ENCODE data around the gene ANKMY2.

The ANKMY2 gene

GRCh38 chr7:16579216-16579615 lies 66.3 kb downstream of the ANKMY2 start:
- no peaks in the 10 kb centered on the region for H3K27me3 ChIP-seq (ENCODE audit: control insufficient read depth in 1 of 2, insufficient read depth in 2 of 2, low read length in 2 of 2)
- H3K27ac ChIP-seq (ENCODE audit: low read length): no peak overlapping the region
- no peaks in the 10 kb centered on the region for H3K36me3 ChIP-seq (ENCODE audit: control insufficient read depth in 2 of 2, insufficient read depth in 2 of 2, low read length in 2 of 2)
- H3K4me1 ChIP-seq (ENCODE audit: control insufficient read depth, insufficient read depth, low read length): no peaks in the 10 kb centered on the region
- no peak overlapping the region for H3K4me3 ChIP-seq (ENCODE audit: low read length in 2 of 2)
- H3K9ac ChIP-seq (ENCODE audit: low read length in 2 of 2): no peak overlapping the region
- H3K9me3 ChIP-seq (ENCODE audit: control insufficient read depth in 2 of 2, low read length in 2 of 2): no peaks in the 10 kb centered on the region

- H3K4me3 ChIP-seq (ENCODE audit: low read length in 2 of 2): no peak overlapping the region
- no peak overlapping the region for H3K9ac ChIP-seq (ENCODE audit: low read length in 2 of 2)
- H3K27me3 ChIP-seq (ENCODE audit: control insufficient read depth in 1 of 2, insufficient read depth in 2 of 2, low read length in 2 of 2): no peaks in the 10 kb centered on the region
- H3K4me1 ChIP-seq (ENCODE audit: control insufficient read depth, insufficient read depth, low read length): no peaks in the 10 kb centered on the region
- no peak overlapping the region for H3K27ac ChIP-seq (ENCODE audit: low read length)
- no peaks in the 10 kb centered on the region for H3K9me3 ChIP-seq (ENCODE audit: control insufficient read depth in 2 of 2, low read length in 2 of 2)
- H3K36me3 ChIP-seq (ENCODE audit: control insufficient read depth in 2 of 2, insufficient read depth in 2 of 2, low read length in 2 of 2): no peaks in the 10 kb centered on the region
Measured at GRCh38 chr7:16571941-16572340, 73.6 kb downstream of the ANKMY2 start.

GRCh38 chr7:16564909-16565426 lies 80.6 kb downstream of the ANKMY2 start:
- H3K4me3 ChIP-seq (ENCODE audit: low read length in 2 of 2): no peak overlapping the region
- no peaks in the 10 kb centered on the region for H3K27me3 ChIP-seq (ENCODE audit: control insufficient read depth in 1 of 2, insufficient read depth in 2 of 2, low read length in 2 of 2)
- no peaks in the 10 kb centered on the region for H3K4me1 ChIP-seq (ENCODE audit: control insufficient read depth, insufficient read depth, low read length)
- no peak overlapping the region for H3K9ac ChIP-seq (ENCODE audit: low read length in 2 of 2)
- no peak overlapping the region for H3K27ac ChIP-seq (ENCODE audit: low read length)
- no peaks in the 10 kb centered on the region for H3K9me3 ChIP-seq (ENCODE audit: control insufficient read depth in 2 of 2, low read length in 2 of 2)
- H3K36me3 ChIP-seq (ENCODE audit: control insufficient read depth in 2 of 2, insufficient read depth in 2 of 2, low read length in 2 of 2): no peaks in the 10 kb centered on the region

GRCh38 chr7:16564023-16564380 lies 81.6 kb downstream of the ANKMY2 start:
- H3K9me3 ChIP-seq (ENCODE audit: control insufficient read depth in 2 of 2, low read length in 2 of 2): no peaks in the 10 kb centered on the region
- H3K27me3 ChIP-seq (ENCODE audit: control insufficient read depth in 1 of 2, insufficient read depth in 2 of 2, low read length in 2 of 2): no peaks in the 10 kb centered on the region
- no peaks in the 10 kb centered on the region for H3K36me3 ChIP-seq (ENCODE audit: control insufficient read depth in 2 of 2, insufficient read depth in 2 of 2, low read length in 2 of 2)
- no peaks in the 10 kb centered on the region for H3K4me1 ChIP-seq (ENCODE audit: control insufficient read depth, insufficient read depth, low read length)
- H3K27ac ChIP-seq (ENCODE audit: low read length): no peak overlapping the region
- no peak overlapping the region for H3K4me3 ChIP-seq (ENCODE audit: low read length in 2 of 2)
- H3K9ac ChIP-seq (ENCODE audit: low read length in 2 of 2): no peak overlapping the region

- H3K9ac ChIP-seq (ENCODE audit: low read length in 2 of 2): no peak overlapping the region
- no peak overlapping the region for H3K27ac ChIP-seq (ENCODE audit: low read length)
- no peaks in the 10 kb centered on the region for H3K27me3 ChIP-seq (ENCODE audit: control insufficient read depth in 1 of 2, insufficient read depth in 2 of 2, low read length in 2 of 2)
- H3K4me3 ChIP-seq (ENCODE audit: low read length in 2 of 2): no peak overlapping the region
- H3K9me3 ChIP-seq (ENCODE audit: control insufficient read depth in 2 of 2, low read length in 2 of 2): no peaks in the 10 kb centered on the region
- H3K4me1 ChIP-seq (ENCODE audit: control insufficient read depth, insufficient read depth, low read length): no peaks in the 10 kb centered on the region
- no peaks in the 10 kb centered on the region for H3K36me3 ChIP-seq (ENCODE audit: control insufficient read depth in 2 of 2, insufficient read depth in 2 of 2, low read length in 2 of 2)
Measured at GRCh38 chr7:16563281-16564022, 82.1 kb downstream of the ANKMY2 start.

GRCh38 chr7:16562456-16563220 lies 82.9 kb downstream of the ANKMY2 start:
- Histone ChIP-seq H3K27me3 (ENCODE audit: control insufficient read depth in 1 of 2, insufficient read depth in 2 of 2, low read length in 2 of 2) (no peaks in the 10 kb centered on the region), H3K9me3 (ENCODE audit: control insufficient read depth in 2 of 2, low read length in 2 of 2) (no peaks in the 10 kb centered on the region), H3K36me3 (ENCODE audit: control insufficient read depth in 2 of 2, insufficient read depth in 2 of 2, low read length in 2 of 2) (no peaks in the 10 kb centered on the region), H3K4me1 (ENCODE audit: control insufficient read depth, insufficient read depth, low read length) (no peaks in the 10 kb centered on the region), H3K4me3 (ENCODE audit: low read length in 2 of 2) (no peak overlapping the region), H3K27ac (ENCODE audit: low read length) (no peak overlapping the region), H3K9ac (ENCODE audit: low read length in 2 of 2) (no peak overlapping the region)

- Histone ChIP-seq H3K27me3 (ENCODE audit: control insufficient read depth in 1 of 2, insufficient read depth in 2 of 2, low read length in 2 of 2) (no peaks in the 10 kb centered on the region), H3K9me3 (ENCODE audit: control insufficient read depth in 2 of 2, low read length in 2 of 2) (no peaks in the 10 kb centered on the region), H3K4me3 (ENCODE audit: low read length in 2 of 2) (no peak overlapping the region), H3K9ac (ENCODE audit: low read length in 2 of 2) (no peak overlapping the region), H3K36me3 (ENCODE audit: control insufficient read depth in 2 of 2, insufficient read depth in 2 of 2, low read length in 2 of 2) (no peaks in the 10 kb centered on the region), H3K4me1 (ENCODE audit: control insufficient read depth, insufficient read depth, low read length) (no peaks in the 10 kb centered on the region), H3K27ac (ENCODE audit: low read length) (no peak overlapping the region)
Measured at GRCh38 chr7:16561943-16562342, 83.6 kb downstream of the ANKMY2 start.

GRCh38 chr7:16559497-16560179 lies 85.9 kb downstream of the ANKMY2 start:
- Histone ChIP-seq H3K4me1 (ENCODE audit: control insufficient read depth, insufficient read depth, low read length) (no peaks in the 10 kb centered on the region), H3K9ac (ENCODE audit: low read length in 2 of 2) (no peak overlapping the region), H3K4me3 (ENCODE audit: low read length in 2 of 2) (no peak overlapping the region), H3K36me3 (ENCODE audit: control insufficient read depth in 2 of 2, insufficient read depth in 2 of 2, low read length in 2 of 2) (no peaks in the 10 kb centered on the region), H3K27me3 (ENCODE audit: control insufficient read depth in 1 of 2, insufficient read depth in 2 of 2, low read length in 2 of 2) (no peaks in the 10 kb centered on the region), H3K27ac (ENCODE audit: low read length) (no peak overlapping the region), H3K9me3 (ENCODE audit: control insufficient read depth in 2 of 2, low read length in 2 of 2) (no peaks in the 10 kb centered on the region)

GRCh38 chr7:16558761-16559302 lies 86.7 kb downstream of the ANKMY2 start:
- H3K9me3 ChIP-seq (ENCODE audit: control insufficient read depth in 2 of 2, low read length in 2 of 2): no peaks in the 10 kb centered on the region
- H3K9ac ChIP-seq (ENCODE audit: low read length in 2 of 2): no peak overlapping the region
- no peak overlapping the region for H3K4me3 ChIP-seq (ENCODE audit: low read length in 2 of 2)
- no peaks in the 10 kb centered on the region for H3K36me3 ChIP-seq (ENCODE audit: control insufficient read depth in 2 of 2, insufficient read depth in 2 of 2, low read length in 2 of 2)
- H3K4me1 ChIP-seq (ENCODE audit: control insufficient read depth, insufficient read depth, low read length): no peaks in the 10 kb centered on the region
- H3K27me3 ChIP-seq (ENCODE audit: control insufficient read depth in 1 of 2, insufficient read depth in 2 of 2, low read length in 2 of 2): no peaks in the 10 kb centered on the region
- H3K27ac ChIP-seq (ENCODE audit: low read length): no peak overlapping the region

- H3K9me3 ChIP-seq (ENCODE audit: control insufficient read depth in 2 of 2, low read length in 2 of 2): no peaks in the 10 kb centered on the region
- no peak overlapping the region for H3K27ac ChIP-seq (ENCODE audit: low read length)
- H3K4me1 ChIP-seq (ENCODE audit: control insufficient read depth, insufficient read depth, low read length): no peaks in the 10 kb centered on the region
- H3K9ac ChIP-seq (ENCODE audit: low read length in 2 of 2): no peak overlapping the region
- H3K4me3 ChIP-seq (ENCODE audit: low read length in 2 of 2): no peak overlapping the region
- no peaks in the 10 kb centered on the region for H3K27me3 ChIP-seq (ENCODE audit: control insufficient read depth in 1 of 2, insufficient read depth in 2 of 2, low read length in 2 of 2)
- H3K36me3 ChIP-seq (ENCODE audit: control insufficient read depth in 2 of 2, insufficient read depth in 2 of 2, low read length in 2 of 2): no peaks in the 10 kb centered on the region
Measured at GRCh38 chr7:16556359-16556758, 89.2 kb downstream of the ANKMY2 start.

Measured in stomach smooth muscle (tissue), 2 donors.